ENCODE results near the gene DENND2D.

DNA sequence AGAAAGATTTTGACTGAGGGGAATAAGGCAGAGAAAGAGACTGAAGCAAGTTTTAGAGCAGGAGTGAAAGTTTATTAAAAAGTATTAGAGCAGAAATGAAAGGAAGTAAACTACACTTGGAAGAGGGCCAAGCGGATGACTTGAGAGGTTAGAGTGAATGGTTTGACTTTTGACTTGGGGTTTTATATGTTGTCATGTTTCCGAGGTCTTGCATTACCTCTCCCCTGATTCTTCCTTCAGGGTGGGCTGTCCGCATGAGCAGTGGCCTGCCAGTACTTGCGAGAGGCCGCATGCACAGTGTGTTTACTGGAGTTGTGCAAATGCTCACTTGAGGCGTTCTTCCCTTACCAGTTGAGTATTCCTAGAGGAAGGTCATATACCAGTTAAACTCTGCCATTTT lies 13.0 kb upstream of the DENND2D start:
- TF ChIP-seq, protein P1, sequence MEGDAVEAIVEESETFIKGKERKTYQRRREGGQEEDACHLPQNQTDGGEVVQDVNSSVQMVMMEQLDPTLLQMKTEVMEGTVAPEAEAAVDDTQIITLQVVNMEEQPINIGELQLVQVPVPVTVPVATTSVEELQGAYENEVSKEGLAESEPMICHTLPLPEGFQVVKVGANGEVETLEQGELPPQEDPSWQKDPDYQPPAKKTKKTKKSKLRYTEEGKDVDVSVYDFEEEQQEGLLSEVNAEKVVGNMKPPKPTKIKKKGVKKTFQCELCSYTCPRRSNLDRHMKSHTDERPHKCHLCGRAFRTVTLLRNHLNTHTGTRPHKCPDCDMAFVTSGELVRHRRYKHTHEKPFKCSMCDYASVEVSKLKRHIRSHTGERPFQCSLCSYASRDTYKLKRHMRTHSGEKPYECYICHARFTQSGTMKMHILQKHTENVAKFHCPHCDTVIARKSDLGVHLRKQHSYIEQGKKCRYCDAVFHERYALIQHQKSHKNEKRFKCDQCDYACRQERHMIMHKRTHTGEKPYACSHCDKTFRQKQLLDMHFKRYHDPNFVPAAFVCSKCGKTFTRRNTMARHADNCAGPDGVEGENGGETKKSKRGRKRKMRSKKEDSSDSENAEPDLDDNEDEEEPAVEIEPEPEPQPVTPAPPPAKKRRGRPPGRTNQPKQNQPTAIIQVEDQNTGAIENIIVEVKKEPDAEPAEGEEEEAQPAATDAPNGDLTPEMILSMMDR (IDR thresholded peaks at IDR 0.05) = no peak
- no peak for TF ChIP-seq POLR2A (IDR thresholded peaks at IDR 0.05)
- TF ChIP-seq POLR2AphosphoS5 (IDR thresholded peaks at IDR 0.05) = no peak
- no peak for TF ChIP-seq EP300 (IDR thresholded peaks at IDR 0.05)

Data from suprapubic skin (tissue), 4 donors.